D721Med (cell line): Measurements from ENCODE around the gene PADI3.

Experiments used
- DNase-seq: peaks from one replicate; pipeline ENCODE4 v3.0.0; 2011; ENCODE audit warnings: low spot score; ENCODE audit not compliant: insufficient read length
- FAIRE-seq: peaks from 2 replicates; lab custom pipeline; 2011; peaks lifted over from hg19 to GRCh38; lab: Jason Lieb, UNC
- CTCF ChIP-seq: IDR thresholded peaks from 2 replicates; pipeline ENCODE4 v1.5.1; 2012; ENCODE audit warnings: mild to moderate bottlenecking, control low read depth; ENCODE audit not compliant: insufficient read depth; ENCODE audit errors: missing control alignments

The PADI3 gene

DNA sequence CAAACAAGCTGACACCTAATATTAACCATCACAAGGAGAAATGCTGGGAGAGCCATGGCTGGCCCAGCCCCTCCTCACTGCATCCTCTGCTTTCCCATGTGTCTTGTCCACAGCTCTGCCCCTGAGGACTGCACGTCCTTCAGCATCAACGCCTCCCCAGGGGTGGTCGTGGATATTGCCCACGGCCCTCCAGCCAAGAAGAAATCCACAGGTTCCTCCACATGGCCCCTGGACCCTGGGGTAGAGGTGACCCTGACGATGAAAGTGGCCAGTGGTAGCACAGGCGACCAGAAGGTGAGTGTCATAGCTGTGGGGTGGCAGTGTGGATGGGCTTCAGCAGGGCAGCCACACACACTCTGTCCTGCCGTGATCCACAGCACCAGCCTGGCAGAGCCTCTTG lies 82.0 kb downstream of the PADI3 start:
- FAIRE-seq, result no peak
- no peak for TF ChIP-seq CTCF
- DNase-seq, result no peak

DNA sequence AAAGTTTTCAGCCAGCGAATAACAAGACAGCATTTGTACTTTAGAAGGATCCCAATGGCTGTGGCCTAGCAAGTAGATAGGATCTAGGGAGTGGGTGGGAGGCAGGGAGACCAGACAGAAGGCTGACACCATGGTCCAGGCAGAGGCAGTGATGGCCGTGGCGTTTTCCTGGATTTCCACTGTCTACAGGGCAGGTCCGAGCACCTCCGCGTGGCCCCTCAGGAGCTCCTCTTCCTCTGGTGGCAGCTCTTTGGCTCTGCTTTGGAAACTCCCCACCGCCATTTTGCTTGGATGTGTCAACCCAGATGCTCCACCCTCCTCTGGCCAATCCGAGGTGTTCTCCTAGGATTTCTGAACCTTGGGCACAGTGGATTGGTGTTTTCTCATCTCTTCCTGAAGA lies 84.2 kb downstream of the PADI3 start:
- FAIRE-seq (no peak), DNase-seq (no peak)
- no peak for TF ChIP-seq CTCF
